HG02642 (cell line): Measurements from ENCODE around the gene SHQ1.
A peak's percentile ranks its signal among the peaks of the same experiment; 100 is the strongest.

Experiments used
- ATAC-seq: cut with Tn5 transposase; IDR thresholded peaks from one replicate; pipeline ENCODE4 v1.9.1; 2021; ENCODE audit warnings: mild to moderate bottlenecking; ENCODE audit not compliant: unreplicated experiment, poor library complexity

The SHQ1 gene

GRCh38 chr3:72847751-72848702 lies at the start of gene SHQ1:
TSS of gene SHQ1 (minus strand) at chr3:72848445. CDS start at chr3:72848340, 105 bp downstream.
- ATAC-seq: peak; percentile 95

DNA sequence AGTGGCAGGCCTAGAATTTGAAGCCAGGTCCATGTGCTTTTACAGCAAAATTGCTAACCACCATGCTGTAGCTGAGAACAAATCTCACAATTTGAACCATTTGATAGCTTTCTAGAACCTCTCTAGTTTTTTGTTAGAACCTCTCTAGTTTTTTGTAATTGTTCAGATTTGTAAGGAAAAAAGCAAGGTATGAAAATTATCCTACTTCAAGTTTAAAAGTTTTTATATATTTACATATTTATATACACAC lies 49.4 kb upstream of the SHQ1 start:
- ATAC-seq: no peak

DNA sequence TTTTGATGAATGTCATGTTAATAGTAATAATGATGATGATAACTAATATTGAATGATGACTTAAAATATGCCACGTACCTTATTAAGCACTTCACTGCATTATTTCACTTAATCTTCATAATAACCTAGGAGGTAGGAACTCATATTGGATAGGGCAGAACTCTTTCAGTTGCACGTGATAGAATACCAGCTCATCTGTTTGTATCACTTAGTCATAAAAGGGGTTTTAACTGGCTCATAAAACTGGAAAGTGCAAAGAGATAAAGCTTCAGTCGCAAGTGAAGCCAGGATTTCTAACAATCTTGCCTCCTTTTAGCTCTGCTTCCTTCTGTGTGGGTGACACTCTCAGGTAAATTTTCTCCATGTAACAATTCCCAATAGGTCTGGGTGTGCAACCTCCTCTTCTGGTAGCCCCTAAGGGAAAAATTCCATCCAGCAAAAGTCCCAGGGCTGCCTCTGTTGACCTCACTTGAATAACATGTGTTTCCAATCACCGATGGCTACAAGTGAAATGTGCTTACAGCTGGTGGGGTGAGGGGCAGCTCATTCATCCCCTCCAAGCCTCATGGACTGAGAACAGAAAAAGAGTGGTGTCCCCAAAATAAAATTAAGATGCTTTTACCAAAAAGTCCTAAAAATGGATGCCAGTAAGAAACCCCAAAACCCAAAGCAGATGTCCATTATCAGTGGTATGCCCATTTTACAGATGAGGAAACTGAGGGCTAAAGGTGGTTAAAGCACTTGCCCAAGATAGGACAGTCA lies 48.9 kb upstream of the SHQ1 start:
- no peak for ATAC-seq

- no peak for ATAC-seq
These were observed 46.8 kb upstream of the SHQ1 start for GRCh38 chr3:72894976-72895552.

GRCh38 chr3:72892870-72893269 lies 44.6 kb upstream of the SHQ1 start:
- no peak for ATAC-seq

GRCh38 chr3:72892081-72892775 lies 44.0 kb upstream of the SHQ1 start:
- no peak for ATAC-seq

DNA sequence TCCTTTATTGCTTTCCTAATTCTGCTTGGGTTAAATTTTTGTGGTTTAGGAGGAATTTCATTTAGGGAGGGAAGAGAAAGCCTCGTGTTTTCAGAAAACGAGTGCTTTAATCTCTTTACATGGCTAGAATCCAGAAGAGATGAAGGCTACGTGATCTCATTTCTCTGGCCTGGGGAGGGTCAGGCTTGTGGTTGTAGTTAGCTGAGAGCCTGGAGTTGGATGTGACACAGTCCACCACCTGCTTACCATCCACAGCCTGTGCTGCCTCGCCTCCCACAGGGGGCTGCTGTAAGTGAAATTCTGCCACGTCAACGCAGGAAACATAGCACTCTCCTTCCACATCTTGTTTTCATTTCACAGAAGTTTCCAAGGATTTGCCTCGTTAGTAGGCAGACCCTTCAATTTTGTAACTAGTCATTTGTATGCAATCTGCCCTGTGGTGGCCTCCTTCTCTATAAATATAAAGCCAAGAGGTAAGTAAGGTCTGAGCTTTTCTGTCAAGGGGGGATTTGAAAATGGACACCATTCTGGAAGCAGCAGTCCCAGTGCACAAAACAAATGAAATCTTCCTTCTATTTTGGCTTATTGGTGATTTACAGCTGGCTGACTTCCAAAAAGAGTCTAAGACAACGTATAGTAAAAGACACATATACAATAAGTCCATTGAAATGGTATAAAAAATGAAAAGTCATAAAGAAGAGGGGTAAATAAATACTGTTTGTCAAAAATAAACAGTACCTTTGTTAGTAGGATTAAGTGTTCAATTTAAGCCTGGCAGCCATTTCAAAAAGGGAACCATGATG lies 43.0 kb upstream of the SHQ1 start:
- ATAC-seq: no peak

DNA sequence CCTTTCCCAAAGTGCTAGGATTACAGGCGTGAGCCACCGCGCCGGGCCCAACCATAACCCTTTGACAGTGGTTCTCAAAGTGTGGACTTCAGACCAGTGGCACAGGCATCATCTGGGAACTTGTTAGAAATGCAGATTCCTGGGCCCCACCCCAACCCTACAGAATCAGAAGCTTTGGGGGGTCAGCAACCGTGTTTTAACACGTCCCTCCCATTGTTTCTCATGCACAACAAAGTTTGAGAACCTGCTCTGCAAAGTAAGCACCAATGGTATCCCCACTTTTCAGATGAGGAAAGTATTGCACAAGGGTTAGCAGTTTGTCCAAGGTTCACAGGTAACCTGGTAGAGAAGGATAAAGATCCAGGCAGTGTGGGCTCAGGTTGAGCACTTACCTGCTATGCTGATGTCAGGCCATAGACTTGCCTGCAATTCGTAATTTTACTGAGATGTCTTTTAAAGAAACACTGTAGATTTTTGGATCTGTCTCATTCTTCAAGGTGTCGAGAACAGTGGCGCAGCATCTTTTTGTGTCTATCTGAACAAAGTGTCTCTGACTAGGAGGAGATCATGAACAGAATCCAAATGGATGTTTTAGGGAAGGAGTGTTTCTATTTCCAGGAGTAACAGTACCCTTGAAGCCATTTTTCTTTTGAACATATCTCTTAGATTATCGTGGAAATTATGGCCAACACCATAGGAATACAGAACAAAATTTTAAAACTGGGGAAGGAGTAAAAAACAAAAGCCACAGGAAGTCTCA lies 42.1 kb upstream of the SHQ1 start:
- no peak for ATAC-seq

- no peak for ATAC-seq
These were observed 41.3 kb upstream of the SHQ1 start for GRCh38 chr3:72889310-72890165.

- no peak for ATAC-seq
These were observed 40.5 kb upstream of the SHQ1 start for GRCh38 chr3:72888546-72889309.

GRCh38 chr3:72887705-72888545 lies 39.7 kb upstream of the SHQ1 start, which contains the start of gene GXYLT2:
TSS of gene GXYLT2 (plus strand) at chr3:72888046. CDS start at chr3:72888234, 188 bp downstream.
- ATAC-seq: peak; percentile 70

DNA sequence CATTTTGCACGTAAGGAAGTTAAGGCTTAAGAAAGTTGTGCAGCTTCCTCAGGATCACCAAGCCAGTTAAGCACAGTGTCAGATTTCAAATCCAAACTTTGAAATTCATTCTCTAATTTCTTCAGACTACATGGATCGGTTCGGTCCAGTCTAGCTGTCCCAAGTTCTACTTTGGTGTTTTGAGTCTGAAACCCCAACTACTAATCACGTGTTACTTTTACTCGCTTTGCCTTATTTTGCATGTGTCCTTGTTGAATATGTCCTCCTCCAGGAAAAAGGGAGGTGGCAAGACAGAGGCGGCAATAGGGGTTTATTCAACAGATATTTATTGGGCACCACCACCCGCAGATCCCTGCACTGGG lies 39.1 kb upstream of the SHQ1 start:
- no peak for ATAC-seq

- ATAC-seq: no peak
These were observed 23.9 kb upstream of the SHQ1 start for GRCh38 chr3:72872183-72872582.

DNA sequence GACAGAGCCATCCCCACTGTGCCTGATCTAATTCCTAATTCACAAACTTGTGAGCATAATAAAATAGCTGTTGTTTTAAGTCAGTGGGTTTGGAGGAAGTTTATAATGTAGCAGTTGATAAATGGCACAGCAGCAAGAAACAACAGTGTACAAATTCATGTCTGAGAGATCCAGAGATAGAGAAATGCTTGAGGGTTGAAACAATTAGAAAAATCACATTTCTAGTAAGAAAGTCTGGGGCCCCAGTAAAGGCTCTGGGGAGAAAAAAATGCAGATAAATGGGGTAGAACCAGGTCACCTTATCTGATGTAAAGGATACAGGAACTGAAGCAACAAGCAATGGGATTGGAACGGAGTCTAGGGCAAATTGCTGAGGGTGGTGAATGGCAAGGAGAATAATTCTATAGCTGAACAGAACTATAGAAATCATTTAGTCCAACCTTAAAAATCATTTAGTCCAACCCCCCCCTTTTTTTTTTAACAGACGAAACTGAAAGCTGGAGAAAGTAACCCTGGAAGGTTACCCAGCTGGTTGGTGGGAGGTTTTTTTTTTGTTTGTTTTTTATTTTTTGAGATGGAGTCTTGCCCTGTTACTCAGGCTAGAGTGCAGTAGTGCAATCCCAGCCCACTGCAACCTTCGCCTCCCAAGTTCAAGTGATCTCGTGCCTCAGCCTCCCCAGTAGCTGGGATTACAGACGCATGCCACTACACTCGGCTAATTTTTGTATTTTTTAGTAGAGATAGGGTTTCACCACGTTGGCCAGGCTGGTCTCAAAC lies 14.3 kb upstream of the SHQ1 start:
- ATAC-seq: no peak

- no peak for ATAC-seq
These were observed 12.6 kb upstream of the SHQ1 start for GRCh38 chr3:72860846-72861245.

DNA sequence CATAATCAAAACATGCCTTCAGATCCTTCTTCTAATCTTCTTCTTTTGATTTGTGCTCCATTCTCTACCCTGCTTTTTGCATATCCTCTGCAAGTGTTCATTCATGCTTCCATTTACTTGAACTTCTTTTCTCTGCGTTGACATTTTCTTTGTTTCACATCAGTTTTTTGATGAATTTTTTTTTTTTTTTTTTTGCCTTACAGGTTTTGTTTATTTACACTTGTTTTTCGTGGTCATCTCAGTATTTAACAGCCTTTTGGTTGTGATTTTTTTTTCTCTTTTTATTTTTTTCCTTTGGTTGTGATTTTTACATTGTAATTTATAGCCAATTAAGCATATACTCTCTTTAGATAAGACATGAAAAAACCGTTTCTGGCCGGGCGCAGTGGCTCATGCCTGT lies 11.8 kb upstream of the SHQ1 start:
- ATAC-seq: no peak
